DMS114 treated with DMSO at 0.1 percent for 48 hours (cell line): Measurements from ENCODE around the gene DAPK2.

Source experiments
- DNase-seq: peaks from one replicate; lab custom pipeline; 2025; ENCODE audit not compliant: unreplicated experiment; lab: John Stamatoyannopoulos, UW

DAPK2 gene

DNA sequence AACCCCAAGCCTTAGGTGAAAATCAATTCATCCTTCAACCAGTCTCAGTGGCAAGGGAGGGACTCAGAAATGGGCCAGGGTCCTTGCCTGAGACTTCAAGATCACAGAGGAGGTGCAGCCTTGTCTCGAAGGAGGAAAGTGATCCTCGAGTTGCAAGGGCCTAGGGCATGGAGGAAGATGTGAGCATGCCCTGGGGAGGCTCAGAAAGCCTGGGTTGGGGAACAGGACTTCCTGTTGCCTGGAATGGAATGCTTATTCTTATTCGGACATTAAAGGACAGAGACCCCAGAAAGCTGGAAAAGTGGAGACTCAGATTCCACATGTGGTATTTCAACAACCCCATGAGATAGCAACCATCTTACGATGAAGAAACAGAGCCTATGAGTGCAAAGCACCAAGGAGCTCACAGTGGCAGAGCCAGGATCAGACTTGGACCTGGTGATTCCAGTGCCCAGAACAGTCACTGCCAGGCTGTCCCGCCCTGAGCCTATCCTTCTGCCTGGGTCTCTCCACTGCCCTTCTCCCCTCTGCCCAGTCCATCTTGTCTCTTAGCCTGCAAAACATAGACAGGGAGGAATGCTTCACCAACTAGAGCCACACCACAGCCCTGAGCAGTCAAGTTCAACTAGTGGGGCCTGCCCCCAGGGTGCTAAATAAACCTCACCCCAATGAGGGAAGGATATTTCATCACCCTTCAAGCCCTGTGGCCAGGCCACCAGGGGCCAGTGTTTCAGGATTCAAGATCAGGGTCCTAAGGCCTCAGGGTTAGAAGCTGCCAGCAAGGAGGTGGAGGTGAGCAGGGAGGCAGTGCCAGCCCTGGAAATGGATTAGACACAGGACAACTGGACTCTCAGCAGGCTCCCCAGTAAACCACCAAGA lies 21.9 kb downstream of the DAPK2 start:
- no peak for DNase-seq

DNA sequence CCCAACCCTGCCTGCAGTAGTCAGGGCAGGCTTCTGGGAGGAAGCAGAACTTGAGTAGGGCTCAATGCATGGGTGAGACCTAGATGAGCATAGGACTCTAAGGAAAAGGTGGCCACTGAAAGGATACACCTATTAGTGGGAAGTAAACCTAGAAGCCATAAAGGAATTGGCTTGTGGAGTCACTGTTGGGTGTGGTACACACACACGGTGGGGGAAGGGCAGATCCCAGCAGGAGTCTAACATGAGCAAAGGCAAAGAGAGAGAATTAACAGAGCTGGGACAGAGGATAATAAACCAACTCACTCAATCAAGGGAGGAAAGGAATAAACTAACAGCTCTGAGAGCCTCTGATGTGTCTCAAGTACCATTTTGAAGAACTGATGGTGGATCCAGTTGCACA lies 23.1 kb downstream of the DAPK2 start:
- DNase-seq = no peak

- no peak for DNase-seq
Observed at GRCh38 chr15:64022571-64022970, 23.7 kb downstream of the DAPK2 start.

GRCh38 chr15:64019764-64020163 lies 26.5 kb downstream of the DAPK2 start:
- DNase-seq = no peak

GRCh38 chr15:64017591-64018163 lies 28.6 kb downstream of the DAPK2 start:
- no peak for DNase-seq

DNA sequence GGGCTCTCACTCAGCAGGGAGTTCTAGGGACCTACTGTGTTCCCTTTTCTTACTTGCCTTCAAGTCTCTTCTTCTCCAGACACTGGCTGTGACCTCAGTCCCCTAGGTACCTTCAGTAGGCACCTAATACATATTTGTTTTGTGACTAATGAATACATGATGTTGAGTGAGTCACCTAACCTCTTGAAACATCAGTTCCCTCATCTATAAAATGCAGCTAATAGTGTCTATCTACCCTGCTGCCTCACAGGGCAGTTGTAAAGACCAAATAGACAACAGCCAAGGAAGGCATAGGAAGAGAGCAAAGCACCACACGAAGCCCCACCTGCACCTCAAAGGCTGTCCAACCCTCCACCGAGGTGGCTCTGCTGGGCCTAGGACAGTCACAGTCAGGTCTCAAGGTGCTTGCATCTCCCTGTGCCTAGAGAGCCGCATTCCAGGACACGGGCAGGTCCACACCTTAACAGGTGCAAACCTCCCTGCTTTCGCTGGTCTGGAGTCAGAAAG lies 29.1 kb downstream of the DAPK2 start:
- DNase-seq = no peak

GRCh38 chr15:64016257-64016656 lies 30.0 kb downstream of the DAPK2 start:
- DNase-seq = no peak

GRCh38 chr15:64014995-64015394 lies 31.3 kb downstream of the DAPK2 start:
- no peak for DNase-seq

DNA sequence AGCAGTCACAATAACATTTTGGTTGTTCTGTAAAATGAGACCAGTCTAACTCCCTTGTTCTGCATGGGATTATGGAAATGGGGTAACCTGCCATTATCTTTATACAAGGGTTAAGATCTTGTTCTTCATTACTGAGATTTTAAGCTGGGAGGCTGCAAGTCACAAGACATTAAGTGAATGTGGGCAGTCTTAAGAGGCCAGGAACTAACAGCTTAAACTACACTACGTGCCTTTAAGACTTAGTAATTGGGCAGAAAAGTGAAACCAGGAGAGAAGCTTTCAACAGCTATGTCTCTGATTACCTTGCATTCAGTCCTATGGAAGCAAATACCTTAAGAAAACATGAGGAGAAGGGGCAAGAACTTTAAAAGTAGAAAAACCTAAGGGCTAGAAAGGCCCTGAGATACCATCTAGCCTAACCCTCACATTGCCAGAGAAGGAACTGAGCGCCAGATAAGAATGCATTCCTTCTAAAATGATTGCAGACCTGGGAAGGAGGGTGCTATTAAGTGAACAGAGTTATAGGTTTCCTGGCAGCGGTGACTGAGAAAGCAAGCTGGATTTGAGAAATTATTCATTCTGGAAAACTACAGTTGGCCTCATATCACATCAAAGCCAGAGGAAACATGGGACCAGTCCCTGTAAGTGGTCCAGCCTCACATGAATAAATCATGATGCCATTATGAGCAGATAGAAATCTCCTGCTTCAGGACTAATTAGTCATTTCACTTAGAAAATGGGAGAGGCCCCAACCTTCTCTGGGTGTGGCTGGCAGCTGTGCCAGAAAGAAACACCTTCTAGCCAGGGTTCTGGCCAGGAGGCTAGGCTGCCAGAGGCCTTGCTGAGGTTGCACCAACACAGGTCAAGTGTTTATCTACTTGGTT lies 32.9 kb downstream of the DAPK2 start:
- DNase-seq = no peak

DNA sequence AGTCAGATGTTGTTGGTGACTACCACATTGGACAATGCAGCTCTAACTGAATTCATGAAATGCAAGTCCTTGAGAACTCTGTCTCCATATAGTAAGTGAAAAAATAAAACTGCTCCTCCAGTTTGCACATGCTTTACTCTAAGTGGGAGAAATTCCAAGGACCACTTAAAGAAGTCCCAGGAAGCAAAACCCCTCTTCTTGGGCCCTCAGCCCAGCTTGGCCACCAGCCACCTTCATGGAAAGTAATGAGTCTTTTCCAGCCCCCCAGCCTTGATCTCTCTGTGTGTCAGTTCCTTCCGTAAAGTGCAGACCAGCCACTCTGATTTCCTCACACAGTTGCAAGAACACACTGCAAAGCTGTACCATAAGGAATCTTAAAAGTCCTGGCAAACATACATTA lies 34.5 kb downstream of the DAPK2 start:
- DNase-seq = no peak

DNA sequence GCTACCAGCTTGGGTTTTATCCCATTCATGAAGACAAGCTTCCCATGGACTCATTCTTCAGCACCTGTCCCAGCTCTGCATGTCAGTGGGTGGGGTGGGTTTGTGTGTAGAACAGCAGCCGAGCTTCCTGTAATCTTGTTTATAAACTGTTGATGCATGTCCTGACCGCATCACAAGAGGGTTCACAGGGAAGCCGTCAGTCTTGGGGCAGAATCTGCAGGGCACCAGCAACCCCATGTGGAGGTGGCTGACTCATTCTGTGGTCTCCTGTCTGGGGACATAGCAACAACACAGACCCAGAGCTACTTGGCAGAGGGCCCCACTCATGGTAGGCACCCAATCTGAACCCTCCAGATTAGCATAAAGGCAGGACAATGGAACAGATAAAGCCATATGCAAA lies 35.6 kb downstream of the DAPK2 start:
- no peak for DNase-seq

DNA sequence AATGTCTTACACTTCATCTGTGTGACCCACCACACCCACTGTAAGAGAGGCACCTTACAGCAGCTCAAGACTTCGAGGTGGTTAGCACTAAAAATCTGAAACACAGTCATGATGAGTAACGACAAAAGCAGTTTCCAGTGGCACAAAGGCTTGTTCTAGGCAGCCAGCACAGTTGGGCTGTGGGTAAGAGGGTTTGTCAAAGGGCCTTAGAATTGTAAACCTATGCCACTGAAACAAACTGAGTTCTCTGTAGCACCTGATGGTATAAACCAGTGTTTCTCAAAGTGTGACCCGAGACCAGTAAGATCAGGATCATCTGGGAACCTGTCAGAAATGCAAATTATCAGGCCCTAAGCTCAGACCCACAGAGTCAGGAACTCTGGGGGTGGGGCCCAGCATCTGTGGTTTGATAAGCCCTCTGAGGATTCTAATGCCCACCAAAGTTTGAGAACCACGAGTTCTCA lies 36.5 kb downstream of the DAPK2 start:
- no peak for DNase-seq

- no peak for DNase-seq
Observed at GRCh38 chr15:64009241-64009640, 37.0 kb downstream of the DAPK2 start.

DNA sequence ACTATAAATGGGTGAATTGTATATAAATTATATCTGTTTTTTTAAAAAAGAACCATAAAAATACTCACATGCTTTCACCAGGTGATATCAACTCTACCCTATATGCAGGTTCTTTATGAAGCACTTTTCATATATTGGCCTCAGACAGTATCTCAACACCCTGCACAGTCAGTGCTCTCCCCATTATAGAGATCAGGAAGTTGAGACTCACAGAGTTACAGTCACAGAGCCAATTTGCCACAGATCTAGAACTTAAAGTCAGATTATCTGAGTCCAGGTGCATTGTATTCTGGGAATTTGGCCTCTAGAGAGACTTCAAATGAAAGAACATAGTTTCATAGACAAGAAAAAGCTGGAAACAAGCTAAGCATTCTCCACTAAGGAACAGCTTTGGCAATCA lies 38.1 kb downstream of the DAPK2 start:
- no peak for DNase-seq

DNA sequence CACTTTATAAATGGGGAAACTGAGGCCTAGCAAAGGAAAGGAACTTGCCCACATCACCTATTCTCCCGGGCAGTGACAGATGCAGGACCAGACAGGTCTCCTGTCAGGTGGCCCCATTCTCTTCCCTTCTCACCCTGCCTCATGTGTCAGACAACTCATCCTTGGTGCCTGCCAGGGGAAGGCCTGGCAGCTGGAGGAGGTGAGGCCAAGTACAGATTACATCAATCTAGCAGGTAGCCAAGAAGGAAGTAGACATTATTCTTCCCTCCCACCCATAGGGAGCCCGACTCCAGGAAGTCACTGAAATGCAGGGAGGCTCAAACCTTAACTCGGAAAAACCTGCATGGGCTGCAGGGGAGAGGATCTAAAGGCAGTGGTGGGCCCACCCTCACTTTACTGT lies 39.6 kb downstream of the DAPK2 start:
- DNase-seq = no peak

- DNase-seq = no peak
Observed at GRCh38 chr15:64004587-64004986, 41.7 kb downstream of the DAPK2 start.

GRCh38 chr15:64004056-64004455 lies 42.2 kb downstream of the DAPK2 start:
- no peak for DNase-seq

DNA sequence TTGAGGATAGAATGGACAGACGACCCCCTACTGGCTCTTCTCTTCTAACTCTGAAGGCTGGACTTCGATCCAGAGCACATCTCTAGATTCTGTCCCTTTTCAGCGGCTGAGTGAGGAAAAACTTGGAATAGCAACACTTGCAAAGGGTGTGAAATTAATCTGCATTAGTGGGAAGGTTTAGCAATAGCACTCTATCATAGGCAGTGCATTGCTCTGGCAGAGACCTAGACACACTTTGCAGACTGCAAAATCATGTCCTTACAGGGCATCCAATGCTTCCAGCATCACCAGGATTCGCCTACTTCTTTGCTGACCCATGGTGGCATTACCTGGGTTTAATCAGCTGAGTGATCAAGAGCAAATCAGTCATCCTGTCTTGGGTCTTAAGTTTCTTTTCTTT lies 43.1 kb downstream of the DAPK2 start:
- no peak for DNase-seq

- DNase-seq = no peak
Observed at GRCh38 chr15:64001148-64001547, 45.1 kb downstream of the DAPK2 start.

- DNase-seq = no peak
Observed at GRCh38 chr15:64000183-64000951, 45.9 kb downstream of the DAPK2 start.

DNA sequence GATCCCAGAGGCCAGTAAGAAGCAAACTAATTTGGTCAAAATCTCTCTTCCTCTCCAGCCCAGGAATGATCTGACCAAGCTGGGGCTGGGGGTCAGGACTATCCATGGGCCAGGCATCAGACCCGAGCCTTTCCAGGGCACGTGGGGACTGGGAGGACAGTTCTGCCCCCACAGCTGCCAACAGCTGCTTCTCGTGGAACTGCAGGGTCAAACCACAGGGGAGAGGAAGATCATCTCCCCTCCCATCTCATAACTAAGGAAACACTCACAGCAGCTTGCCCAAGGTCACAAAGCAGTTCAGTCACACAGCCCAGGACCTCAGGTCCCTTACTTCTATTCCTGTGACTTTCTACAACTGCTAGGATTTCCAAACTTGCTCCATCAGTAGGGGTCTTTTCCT lies 47.1 kb downstream of the DAPK2 start:
- no peak for DNase-seq
